GM19328 (cell line): ENCODE measurements around the gene SULT1A1.
"Not testable (repeated sequence)": the region's sequence is repeated elsewhere in the genome, so short reads cannot be mapped to it uniquely, and the experiment has no call there.

Source experiments
- ATAC-seq: cut with Tn5 transposase; IDR thresholded peaks from one replicate; pipeline ENCODE4 v1.9.1; 2021; ENCODE audit warnings: mild to moderate bottlenecking, moderate library complexity; ENCODE audit not compliant: unreplicated experiment

Gene SULT1A1

DNA sequence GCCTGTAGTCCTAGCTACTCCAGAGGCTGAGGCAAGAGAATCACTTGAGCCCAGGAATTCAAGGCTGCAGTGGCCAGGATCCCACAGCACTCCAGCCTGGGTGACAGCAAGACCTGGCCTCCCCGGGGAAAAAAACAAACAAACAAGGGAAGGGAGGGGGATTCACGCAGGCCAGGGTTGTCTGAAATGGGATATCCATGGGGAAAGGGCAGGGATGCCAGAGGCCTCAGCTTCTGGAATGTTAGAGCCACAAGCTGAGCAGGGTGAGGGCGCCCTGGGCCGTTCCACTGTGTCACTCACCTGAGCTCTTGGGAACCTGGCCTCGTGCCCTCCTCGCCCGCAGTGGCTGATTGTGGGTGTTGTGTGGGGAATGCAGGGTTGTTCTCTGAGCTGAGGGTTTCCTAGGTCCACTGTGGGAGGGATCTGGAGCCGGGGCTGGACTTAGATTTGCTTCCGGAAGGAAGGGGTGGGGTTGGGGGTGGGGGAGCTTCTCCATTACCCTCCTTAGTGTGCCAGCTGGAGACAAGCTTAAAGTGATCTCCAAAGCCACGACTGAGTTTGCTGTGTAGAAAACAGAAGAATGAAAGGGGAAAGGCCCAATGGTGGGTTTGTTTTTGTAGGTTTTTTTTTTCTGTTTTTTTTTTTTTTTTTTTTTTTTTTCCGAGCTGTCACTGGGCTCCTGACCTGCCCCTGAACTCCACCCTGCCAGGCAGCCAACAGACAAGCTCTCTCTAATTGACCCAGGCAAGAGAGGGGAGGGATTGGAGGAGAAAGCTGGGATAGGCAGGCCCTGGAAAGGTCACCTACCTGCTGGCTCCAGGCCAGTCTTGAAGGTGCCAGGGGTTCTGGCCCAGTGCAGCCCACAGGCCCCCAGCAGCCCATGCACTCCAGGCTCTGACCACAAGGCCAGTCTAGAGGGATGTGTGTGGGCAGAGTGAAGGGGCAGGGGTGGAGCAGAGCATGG, at the start of gene SULT1A1:
TSS of gene SULT1A1 (minus strand) at position 414 of the 964 bp plus-strand sequence. CDS start 1,189 bp downstream, outside the sequence.
- ATAC-seq, result no peak

DNA sequence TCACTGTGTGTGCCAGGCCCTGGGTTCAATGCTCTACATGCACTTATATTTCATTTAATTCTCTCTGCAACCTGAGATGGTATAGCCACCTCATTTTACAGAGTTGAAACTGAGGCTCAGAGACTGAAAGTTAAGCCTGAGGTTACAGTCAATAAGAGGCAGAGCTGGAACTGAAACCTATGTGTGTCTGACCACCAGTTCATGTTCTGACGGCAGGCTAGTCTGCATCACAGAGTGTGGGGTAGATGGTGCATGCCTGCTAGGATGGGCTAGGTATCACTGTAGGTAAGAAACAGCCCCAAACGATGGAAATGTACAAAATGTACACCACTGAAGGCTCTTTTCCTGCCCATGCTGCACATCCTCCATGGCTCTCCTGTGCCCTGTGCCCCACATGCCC, 30.1 kb upstream of the SULT1A1 start:
- ATAC-seq, result not testable (repeated sequence)

DNA sequence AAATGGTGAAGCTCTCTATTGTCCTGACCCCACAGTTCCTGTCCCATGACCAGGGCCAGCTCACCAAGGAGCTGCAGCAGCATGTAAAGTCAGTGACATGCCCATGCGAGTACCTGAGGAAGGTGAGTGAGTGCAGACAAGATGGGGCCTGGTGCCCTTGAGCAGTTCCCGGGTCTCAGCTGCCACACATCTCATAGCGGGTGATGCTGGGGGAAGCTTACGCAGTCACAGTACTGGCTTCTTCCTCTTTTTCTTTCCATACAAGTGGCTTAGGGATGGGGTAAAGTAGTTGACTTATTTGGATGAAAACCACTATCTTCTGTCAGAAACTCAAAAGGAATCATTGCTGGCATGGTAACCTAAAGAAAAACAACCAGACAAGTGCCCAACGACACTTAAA, 28.5 kb upstream of the SULT1A1 start:
- not testable (repeated sequence) for ATAC-seq

DNA sequence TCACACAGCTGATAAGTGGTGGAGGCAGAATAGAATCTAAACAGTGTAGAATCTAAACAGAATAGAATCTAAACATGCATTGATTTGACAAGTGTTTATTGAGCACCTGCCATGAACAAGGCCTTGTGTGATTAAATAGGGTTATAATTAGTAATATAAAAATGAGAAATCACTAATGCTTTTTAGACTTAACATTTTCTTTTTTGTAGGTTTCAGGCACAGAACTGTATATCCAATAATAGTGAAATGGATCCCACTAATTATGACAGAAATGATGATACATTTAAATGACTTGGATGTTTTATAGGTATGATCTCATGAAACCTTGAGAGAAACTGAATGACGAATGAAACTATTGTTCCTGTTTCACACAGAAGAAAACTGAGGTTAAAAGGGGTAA, 27.9 kb upstream of the SULT1A1 start, which contains the start of gene NPIPB8:
TSS of gene NPIPB8 (plus strand) at position 301 of the 400 bp plus-strand sequence. CDS start 296 bp downstream, outside the sequence.
- ATAC-seq, result not testable (repeated sequence)

DNA sequence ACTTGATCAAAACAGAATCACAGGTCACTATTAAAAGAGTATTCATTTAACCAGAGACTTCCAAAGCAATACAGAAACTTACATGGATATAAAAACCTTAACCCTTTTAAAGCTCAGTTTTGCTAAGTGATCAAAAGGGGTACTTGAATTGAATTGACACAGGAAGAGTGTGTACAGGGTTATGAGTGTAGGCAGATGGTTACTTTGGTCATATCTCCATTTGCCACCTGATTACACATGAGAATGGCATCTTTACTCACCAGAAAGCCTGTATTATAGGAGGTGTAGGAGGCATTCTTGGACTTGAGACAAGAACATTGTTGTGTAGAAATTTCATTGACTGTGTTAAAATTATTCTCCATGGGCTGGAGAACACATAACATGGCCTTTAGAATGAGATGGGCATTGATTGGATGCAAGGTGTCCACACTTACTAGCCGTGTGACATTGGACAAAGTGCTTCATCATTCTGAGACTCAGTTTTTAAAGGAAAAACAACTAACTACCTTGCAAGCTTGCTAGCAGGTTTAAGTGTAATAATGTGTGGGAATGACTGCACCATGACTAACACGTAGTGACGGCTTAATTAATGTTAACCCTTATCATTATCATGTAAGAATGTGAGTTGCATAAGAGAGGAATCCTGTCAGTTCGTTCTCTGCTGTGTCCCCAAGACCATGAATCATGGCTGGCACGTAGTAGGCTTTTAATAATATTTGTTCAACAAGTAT, 26.4 kb upstream of the SULT1A1 start:
- not testable (repeated sequence) for ATAC-seq

DNA sequence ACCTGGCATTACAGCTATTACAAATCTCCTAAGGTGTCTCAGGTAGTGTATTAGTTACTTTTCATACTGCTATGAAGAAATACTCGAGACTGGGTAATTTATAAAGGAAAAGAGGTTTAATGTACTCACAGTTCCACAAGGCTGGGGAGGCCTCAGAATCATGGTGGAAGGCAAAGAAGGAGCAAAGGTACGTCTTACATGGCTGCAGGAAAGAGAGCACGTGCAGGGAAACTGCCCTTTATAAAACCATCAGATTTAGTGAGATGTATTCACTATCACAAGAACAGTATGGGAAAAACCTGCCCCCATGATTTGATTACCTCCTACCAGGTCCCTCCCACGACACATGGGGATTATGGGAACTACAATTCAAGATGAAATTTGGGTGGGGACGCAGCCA, 21.1 kb upstream of the SULT1A1 start:
- not testable (repeated sequence) for ATAC-seq

DNA sequence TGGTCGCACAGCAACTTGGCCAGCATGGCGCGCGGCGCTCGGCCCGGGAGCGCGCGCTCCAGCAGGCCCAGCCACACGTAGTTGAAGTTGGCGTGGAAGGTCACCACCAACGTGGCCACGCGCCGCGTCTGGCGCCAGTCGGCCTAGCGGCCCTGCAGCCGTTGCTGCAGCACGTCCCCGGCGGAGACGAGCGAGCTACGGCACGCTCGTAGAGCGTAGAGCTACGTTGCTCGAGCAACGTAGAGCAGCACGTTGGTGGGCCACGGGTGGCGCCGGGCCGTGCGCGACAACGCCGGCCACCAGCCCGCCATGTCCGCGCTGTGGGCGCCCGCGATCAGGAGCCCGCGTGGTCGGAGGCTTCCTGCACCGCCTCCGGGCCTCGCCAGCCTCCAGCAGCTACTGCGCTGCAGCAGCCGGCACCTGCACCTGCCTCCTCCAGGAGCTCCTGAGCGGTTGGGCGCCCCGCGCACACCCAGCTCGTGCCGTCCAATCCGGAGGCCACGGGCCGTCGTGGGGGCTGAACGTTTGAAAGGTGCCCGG, 13.4 kb upstream of the SULT1A1 start:
- no peak for ATAC-seq

DNA sequence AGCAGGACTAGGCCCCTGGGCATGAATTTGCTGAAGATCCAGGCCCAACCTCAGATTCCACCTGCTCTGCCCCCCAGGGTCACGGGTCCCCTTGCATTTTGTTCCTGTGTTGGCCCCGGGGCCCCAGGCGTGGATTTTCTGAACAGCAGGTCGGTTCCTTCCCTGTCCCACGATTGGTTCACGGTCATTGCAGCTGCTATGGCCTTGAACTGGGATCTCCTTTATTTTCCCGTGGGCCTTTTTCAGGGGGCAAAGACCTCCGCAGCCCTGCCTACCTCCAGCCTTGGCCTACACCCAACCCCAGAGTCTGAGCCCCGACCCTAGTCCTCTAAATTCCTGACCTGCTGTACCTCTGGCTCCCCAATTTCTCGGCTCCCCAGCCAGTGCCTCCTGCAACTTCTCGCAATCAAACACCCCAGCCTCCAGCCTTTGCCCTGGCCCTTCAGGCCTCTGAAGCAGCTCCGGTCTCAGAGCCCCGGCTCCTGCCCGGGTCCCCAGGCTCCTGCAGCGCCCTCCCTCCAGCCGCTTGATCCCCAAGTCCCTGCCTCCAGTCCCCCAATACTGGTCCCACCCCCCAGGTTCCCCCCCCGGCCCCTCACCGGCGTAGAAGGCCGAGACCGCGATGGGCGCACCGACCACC, 12.8 kb upstream of the SULT1A1 start:
- ATAC-seq, result not testable (repeated sequence)

DNA sequence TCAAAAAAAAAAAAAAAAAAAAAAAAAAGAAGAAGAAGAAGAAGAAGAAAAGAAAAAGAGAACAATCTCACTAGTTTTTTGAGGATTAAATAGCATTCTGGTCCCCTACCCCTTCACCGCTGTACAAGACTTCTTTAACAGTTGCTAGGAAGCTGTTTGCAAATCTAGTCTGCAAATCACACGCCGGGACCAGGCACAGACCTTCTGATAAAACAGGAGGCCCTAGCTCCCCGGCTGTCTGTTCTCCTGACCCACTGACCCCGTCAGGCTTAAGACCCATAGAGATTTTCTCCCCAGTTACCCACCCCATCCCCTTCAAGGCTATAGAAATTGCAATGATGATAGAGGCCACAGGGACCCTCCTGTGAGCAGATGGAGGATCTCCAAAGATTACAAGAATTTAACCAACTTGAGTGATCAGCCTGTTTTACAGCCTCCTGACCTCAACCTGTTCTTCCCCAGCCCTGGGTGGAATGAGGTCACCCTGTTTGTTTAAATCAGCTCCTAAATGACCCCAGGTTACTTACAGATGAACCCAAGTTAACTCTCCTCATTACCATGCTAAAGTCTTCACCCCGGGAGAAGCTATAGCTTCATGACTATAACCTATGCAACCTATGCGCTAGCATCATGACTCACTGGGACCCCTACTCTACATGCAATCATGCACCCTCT, 11.8 kb upstream of the SULT1A1 start:
- no peak for ATAC-seq

DNA sequence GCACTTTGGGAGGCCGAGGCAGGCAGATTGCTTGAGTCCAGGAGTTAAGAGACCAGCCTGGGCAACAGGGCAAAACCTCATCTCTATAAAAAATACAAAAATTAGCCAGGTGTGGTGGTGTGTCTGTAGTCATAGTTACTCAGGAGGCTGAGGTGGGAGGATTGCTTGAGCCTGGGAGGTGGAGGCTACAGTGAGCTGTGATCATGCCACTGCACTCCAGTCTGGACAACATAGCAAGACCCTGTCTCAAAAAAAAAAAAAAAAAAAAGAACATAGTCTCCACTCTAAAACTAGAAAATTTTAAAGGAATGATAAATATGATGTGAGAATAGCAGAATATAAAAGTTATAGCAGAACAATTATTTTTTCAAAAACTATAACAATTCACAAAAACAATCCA, 10.5 kb upstream of the SULT1A1 start:
- ATAC-seq, result not testable (repeated sequence)

DNA sequence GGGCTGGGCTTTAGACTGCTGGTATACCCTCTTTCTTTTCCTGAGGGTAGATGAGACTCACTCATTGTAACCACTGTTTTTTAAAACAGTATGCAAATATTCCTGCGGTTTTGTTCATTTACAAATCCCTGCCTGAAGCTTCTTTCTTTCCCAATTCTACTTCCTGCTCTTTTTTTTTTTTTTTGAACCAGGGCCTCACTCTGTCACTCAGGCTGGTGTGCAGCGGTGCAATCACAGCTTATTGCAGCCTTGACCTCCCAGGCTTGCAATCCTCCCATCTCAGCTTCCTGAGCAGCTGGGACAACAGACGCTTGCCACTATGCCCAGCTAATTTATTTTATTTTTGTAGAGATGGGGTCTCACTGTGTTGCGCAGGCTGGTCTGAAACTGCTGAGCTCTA, 8.0 kb upstream of the SULT1A1 start:
- no peak for ATAC-seq

DNA sequence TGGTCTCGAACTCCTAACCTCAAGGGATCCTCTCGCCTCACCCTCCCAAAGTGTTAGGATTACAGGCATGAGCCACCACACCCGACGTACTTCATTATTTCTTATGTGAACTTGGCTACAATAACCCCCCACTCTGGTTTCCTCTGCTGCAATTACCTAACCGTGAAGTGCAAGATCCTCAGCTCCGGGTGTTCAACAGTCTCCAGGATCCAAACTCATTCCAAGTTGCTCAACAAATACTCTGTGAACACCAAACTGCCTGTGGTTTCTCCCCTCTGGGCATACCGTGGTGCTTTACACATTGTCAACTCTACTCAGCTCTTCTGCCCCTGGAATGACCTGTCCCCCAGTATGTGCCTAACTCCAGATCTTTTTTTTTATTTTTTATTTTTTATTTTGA, 6.8 kb upstream of the SULT1A1 start:
- ATAC-seq, result no peak

DNA sequence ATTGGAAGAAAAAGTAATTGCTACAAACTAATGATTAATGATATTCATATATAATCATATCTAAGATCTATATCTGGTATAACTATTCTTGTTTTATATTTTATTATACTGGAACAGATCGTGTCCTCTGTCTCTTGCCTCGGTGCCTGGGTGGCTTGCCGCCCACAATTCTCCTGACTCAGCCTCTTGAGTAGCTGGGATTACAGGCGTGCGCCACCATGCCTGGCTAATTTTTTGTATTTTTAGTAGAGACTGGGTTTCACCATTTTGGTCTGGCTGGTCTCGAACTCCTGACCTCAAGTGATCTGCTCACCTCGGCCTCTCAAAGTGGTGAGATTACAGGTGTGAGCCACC, 6.4 kb upstream of the SULT1A1 start:
- not testable (repeated sequence) for ATAC-seq

DNA sequence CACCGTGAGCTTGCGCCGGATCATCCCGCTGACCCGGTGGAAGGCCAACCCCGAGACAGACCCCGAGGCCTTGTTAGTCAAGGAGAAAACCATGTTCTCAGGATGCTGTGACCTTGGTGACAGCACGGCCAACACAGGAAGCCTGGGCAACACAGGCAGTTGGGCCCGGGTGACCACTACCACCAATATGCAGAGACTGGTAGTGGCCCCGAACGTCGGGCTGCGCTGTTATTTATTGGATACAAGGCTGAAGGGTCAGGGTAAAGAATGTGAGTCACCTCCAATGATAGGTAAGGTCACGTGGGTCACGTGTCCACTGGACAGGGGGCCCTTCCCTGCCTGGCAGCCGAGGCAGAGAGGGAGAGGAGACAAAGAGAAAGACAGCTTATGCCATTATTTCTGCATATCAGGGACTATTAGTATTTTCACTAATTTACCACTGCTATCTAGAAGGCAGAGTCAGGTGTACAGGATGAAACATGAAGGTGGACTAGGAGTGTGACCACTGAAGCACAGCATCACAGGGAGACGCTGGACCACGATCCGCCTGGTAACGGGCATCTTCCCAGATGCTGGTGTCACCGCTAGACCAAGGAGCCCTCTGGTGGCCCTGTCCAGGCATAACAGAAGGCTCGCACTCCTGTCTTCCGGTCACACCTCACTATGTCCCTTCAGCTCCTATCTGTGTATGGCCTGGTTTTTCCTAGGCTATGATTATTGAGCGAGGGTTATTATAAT, 5.8 kb upstream of the SULT1A1 start:
- ATAC-seq, result not testable (repeated sequence)

DNA sequence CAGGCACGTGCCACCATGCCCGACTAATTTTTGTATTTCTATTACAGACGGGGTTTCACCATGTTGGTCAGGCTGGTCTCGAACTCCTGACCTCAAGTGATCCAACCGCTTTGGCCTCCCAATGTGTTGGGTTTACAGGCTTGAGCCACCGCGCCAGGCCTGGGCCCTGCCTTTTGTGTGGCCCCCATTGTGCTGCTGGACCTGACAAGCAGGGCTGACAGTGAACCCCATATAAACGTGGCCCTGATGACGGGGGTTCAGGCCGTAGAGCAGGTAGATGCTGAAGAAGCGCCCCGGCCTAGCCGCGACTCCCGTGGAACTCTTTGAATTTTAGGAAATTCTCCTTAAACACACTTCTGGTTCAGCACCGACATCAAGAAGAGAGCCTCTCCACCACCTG, 4.7 kb upstream of the SULT1A1 start:
- ATAC-seq, result not testable (repeated sequence)

DNA sequence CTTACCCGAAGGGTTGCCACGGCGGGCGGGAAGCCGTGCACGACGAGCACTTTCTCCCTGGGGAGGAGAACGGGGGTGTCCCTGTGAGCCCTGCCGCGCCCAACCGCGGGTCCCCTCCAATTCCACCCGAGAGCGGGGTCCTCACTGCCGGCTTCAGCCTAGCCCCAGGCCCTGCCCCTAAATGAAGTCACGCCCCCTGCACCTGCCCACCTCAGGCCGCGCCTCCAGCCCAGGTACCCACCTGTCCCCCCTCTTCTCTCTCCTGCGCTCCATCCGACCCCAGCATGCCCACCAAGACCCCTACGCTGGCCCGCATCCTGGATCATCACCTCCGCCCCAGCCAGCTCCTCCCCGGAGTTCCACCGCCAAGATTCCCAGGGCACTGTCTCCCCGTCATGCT, 4.1 kb upstream of the SULT1A1 start:
- not testable (repeated sequence) for ATAC-seq

DNA sequence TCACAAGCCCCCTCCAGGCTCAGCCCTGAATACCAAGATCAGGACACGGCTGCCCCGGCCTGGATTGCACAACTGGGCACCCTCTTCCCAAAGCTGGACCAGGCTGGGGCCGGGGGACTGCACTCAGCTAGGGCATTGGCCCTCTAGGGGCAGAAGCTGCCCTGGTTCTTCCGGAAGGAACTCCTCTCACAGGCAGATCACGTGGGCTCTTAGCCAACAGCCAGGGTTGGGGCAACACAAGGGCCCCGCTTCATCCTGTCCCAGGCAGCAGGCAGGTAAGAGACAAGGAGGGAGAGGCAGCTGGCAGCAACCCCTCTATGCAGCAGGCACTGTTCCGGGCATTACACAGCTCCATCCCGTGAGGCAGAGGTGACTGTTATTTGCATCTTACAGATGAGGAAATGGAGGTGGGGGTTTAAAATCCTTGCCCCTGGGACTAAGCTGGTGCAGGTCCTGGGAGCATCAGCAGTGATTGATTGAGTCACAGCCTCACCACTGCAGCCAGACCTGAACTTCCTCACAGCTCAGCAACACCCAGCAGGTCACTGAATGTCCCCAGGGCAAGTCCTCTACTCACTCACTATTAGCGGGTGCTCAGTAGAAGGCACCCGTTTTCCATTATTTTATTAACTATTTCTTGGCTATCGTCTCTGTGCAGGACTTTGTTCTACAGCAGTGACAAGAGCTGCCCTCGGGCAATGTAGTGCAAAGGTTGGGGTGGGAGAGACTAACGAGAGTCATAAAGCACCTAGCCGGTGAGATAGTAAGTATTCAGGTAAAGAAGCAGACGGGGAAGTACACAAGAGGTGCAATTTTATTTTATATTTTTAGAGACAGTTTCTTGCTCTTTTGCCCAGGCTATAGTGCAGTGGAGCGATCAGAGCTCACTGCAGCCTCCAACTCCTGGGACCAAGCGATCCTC, 2.8 kb upstream of the SULT1A1 start:
- not testable (repeated sequence) for ATAC-seq

DNA sequence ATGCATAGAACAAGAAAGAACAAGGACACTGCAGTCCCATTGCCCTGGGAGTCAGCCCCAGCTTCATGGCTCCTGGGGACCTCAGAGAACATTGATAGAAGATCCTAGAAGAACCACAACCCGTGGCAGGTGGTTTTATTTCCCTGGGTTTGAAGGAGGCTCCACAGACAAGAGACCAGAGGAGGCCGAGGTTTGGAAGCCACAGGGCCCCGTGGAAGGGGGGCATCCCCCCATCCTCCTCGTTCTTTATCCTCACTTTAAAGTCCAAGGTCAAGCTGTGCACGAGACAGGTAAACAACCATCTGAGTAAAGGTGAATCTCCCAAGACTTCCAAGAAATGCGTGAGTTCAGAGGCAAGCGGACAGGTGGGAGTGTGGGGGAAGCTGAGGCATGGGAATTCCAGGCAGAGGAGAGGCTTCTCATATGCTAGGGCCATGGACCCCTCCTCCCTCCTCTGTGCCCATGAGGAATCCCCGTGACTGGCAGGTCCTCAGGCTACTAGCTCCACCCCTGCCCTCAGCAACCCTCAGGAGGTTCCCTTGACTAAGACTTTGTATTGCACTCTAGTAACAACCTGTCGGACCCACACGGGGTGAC, 849 bp upstream of the SULT1A1 start:
- ATAC-seq, result no peak
